Mesenchymal stem cell (in vitro differentiated cells and primary cell): ENCODE data around the gene RNF212B.
"Not testable (repeated sequence)": the region's sequence is repeated elsewhere in the genome, so short reads cannot be mapped to it uniquely, and the experiment has no call there.

Experiments
- DNase-seq: peaks from one replicate; pipeline ENCODE4 v3.0.0-alpha.2; 2013
- H2AFZ ChIP-seq: one replicate; pipeline ENCODE4 v1.6.1; 2013; ENCODE audit warnings: low read depth, mild to moderate bottlenecking, control low read depth, inconsistent platforms, low read length, moderate library complexity
- H2AK5ac ChIP-seq: 2 replicates; pipeline ENCODE4 v1.6.1; 2013; ENCODE audit warnings: low read length, moderate library complexity, mild to moderate bottlenecking, inconsistent platforms; ENCODE audit not compliant: severe bottlenecking
- H2BK120ac ChIP-seq: one replicate; pipeline ENCODE4 v1.6.1; 2013; ENCODE audit warnings: low read depth, mild to moderate bottlenecking, inconsistent platforms, low read length, moderate library complexity
- H2BK12ac ChIP-seq, 2 experiments: one replicate each; pipeline ENCODE4 v1.6.1; 2013; ENCODE audit warnings: inconsistent platforms in 2 of 2, low read length in 2 of 2, mild to moderate bottlenecking in 2 of 2, moderate library complexity in 2 of 2, control low read depth in 1 of 2
- H2BK15ac ChIP-seq: one replicate; pipeline ENCODE4 v1.6.1; 2013; ENCODE audit warnings: mild to moderate bottlenecking, low read depth, inconsistent platforms; ENCODE audit not compliant: poor library complexity, severe bottlenecking
- H2BK5ac ChIP-seq: 2 replicates; pipeline ENCODE4 v1.6.1; 2013; ENCODE audit warnings: low read depth, mild to moderate bottlenecking, low read length, control low read depth, inconsistent platforms; ENCODE audit not compliant: poor library complexity, severe bottlenecking
- H3K14ac ChIP-seq, 2 experiments: one replicate each; pipeline ENCODE4 v1.6.1; 2013; ENCODE audit warnings: inconsistent platforms in 2 of 2, low read length in 2 of 2, control low read depth in 1 of 2, mild to moderate bottlenecking in 1 of 2, moderate library complexity in 1 of 2
- H3K18ac ChIP-seq, 2 experiments: one replicate each; pipeline ENCODE4 v1.6.1; 2013; ENCODE audit warnings: inconsistent platforms in 2 of 2, low read length in 2 of 2, control low read depth in 1 of 2, low read depth in 1 of 2, mild to moderate bottlenecking in 1 of 2
- H3K23ac ChIP-seq, 2 experiments: one replicate each; pipeline ENCODE4 v1.6.1; 2013; ENCODE audit warnings: inconsistent platforms in 2 of 2, low read length in 2 of 2, mild to moderate bottlenecking in 2 of 2, moderate library complexity in 2 of 2, control low read depth in 1 of 2
- H3K27ac ChIP-seq: 2 replicates; pipeline ENCODE4 v1.5.1; 2013; ENCODE audit warnings: mild to moderate bottlenecking, moderate library complexity, low read length, control low read depth, inconsistent platforms; ENCODE audit not compliant: poor library complexity, severe bottlenecking
- H3K27me3 ChIP-seq, 2 experiments: 2 replicates each; pipeline versions ENCODE4 v1.6.1 to v1.7.0; 2013; ENCODE audit warnings: low read length in 2 of 2, mild to moderate bottlenecking in 2 of 2, moderate library complexity in 2 of 2, control low read depth in 1 of 2, inconsistent platforms in 1 of 2; ENCODE audit not compliant: control insufficient read depth in 1 of 2, insufficient read depth in 1 of 2
- H3K36me3 ChIP-seq, 2 experiments: 2 replicates each; pipeline versions ENCODE4 v1.6.1 to v1.7.0; 2013; ENCODE audit warnings: low read length in 2 of 2, control low read depth in 1 of 2, inconsistent platforms in 1 of 2, low read depth in 1 of 2, mild to moderate bottlenecking in 1 of 2; ENCODE audit not compliant: insufficient read depth in 2 of 2, control insufficient read depth in 1 of 2
- H3K4ac ChIP-seq, 2 experiments: one replicate each; pipeline ENCODE4 v1.6.1; 2013; ENCODE audit warnings: inconsistent platforms in 2 of 2, low read length in 2 of 2, mild to moderate bottlenecking in 2 of 2, moderate library complexity in 2 of 2, control low read depth in 1 of 2, low read depth in 1 of 2
- H3K4me1 ChIP-seq: 2 replicates; pipeline ENCODE4 v1.6.1; 2013; ENCODE audit warnings: low read depth, low read length, control low read depth; ENCODE audit not compliant: control insufficient read depth, insufficient read depth
- H3K4me2 ChIP-seq: 2 replicates; pipeline ENCODE4 v1.6.1; 2013; ENCODE audit warnings: low read length, mild to moderate bottlenecking, inconsistent platforms; ENCODE audit not compliant: poor library complexity, severe bottlenecking
- H3K4me3 ChIP-seq, 2 experiments: 2 replicates each; pipeline versions ENCODE4 v1.5.1 to v1.7.0; 2013; ENCODE audit warnings: low read length in 2 of 2, mild to moderate bottlenecking in 2 of 2, control low read depth in 1 of 2, low read depth in 1 of 2; ENCODE audit not compliant: insufficient read depth in 1 of 2
- H3K79me1 ChIP-seq: replicated peaks from 2 replicates; pipeline ENCODE4 v1.6.1; 2013; ENCODE audit warnings: mild to moderate bottlenecking, control low read depth, low read length, inconsistent platforms; ENCODE audit not compliant: poor library complexity, severe bottlenecking
- H3K9ac ChIP-seq: 2 replicates; pipeline ENCODE4 v1.7.0; 2013; ENCODE audit warnings: mild to moderate bottlenecking, low read length, moderate library complexity
- H3K9me3 ChIP-seq: 2 replicates; pipeline ENCODE4 v1.7.0; 2013; ENCODE audit warnings: mild to moderate bottlenecking, low read length; ENCODE audit not compliant: control insufficient read depth
- H4K8ac ChIP-seq: one replicate; pipeline ENCODE4 v1.6.1; 2013; ENCODE audit warnings: inconsistent platforms, mild to moderate bottlenecking, low read length, moderate library complexity
- H4K91ac ChIP-seq: one replicate; pipeline ENCODE4 v1.6.1; 2013; ENCODE audit warnings: mild to moderate bottlenecking, low read length, inconsistent platforms
- WGBS: methylation state at CpG from one replicate; pipeline ENCODE4 v1.1.7; 2013; ENCODE audit warnings: mixed read lengths; 5-methylcytosine and 5-hydroxymethylcytosine counted together

Gene RNF212B

GRCh38 chr14:23260849-23261248, 23.1 kb downstream of the RNF212B start:
- not testable (repeated sequence) for H3K18ac ChIP-seq, H2AFZ ChIP-seq

GRCh38 chr14:23269193-23269592, 31.5 kb downstream of the RNF212B start:
- H2AK5ac ChIP-seq = no peak overlapping the region
- H3K27me3 ChIP-seq = no peaks in the 10 kb centered on the region
- no peaks in the 10 kb centered on the region for H3K79me1 ChIP-seq
- H3K4me3 ChIP-seq = no peak overlapping the region
- no peaks in the 10 kb centered on the region for H3K36me3 ChIP-seq
- no peak overlapping the region for H3K9ac ChIP-seq
- H3K4ac ChIP-seq = no peak overlapping the region
- H3K18ac ChIP-seq = no peak overlapping the region
- H3K23ac ChIP-seq = no peak overlapping the region
- no peak overlapping the region for H4K91ac ChIP-seq
- H3K4me1 ChIP-seq = no peaks in the 10 kb centered on the region
- H2BK5ac ChIP-seq = no peak overlapping the region
- H2BK15ac ChIP-seq = no peak overlapping the region
- no peak overlapping the region for H2BK120ac ChIP-seq
- no peak overlapping the region for H3K4me2 ChIP-seq
- H4K8ac ChIP-seq = no peak overlapping the region
- 76% methylated on average over 6 of the region's 7 CpGs for WGBS
- H2AFZ ChIP-seq = no peak overlapping the region
- no peak overlapping the region for H2BK12ac ChIP-seq
- H3K14ac ChIP-seq = no peak overlapping the region
- H3K27ac ChIP-seq = no peak overlapping the region
- H3K9me3 ChIP-seq = no peaks in the 10 kb centered on the region
- DNase-seq = no peak

More at GRCh38 chr14:23260849-23261248, 23.1 kb downstream of the RNF212B start:
- not testable (repeated sequence) for H3K4me1 ChIP-seq, H4K8ac ChIP-seq, H2BK12ac ChIP-seq, H3K4ac ChIP-seq, H2AK5ac ChIP-seq, H2BK120ac ChIP-seq, DNase-seq, H2BK15ac ChIP-seq, H3K4me2 ChIP-seq, H3K4me3 ChIP-seq, H3K9me3 ChIP-seq, H3K36me3 ChIP-seq, H3K27ac ChIP-seq, H3K79me1 ChIP-seq, H3K14ac ChIP-seq, H2BK5ac ChIP-seq, H3K23ac ChIP-seq, H3K9ac ChIP-seq, H4K91ac ChIP-seq
- 88% methylated on average over 8 of the region's 8 CpGs for WGBS
- H3K27me3 ChIP-seq = peaks cover 18 to 24% of the 10 kb centered on the region in 2 experiments

GRCh38 chr14:23275412-23275811, 37.7 kb downstream of the RNF212B start:
- Histone ChIP-seq H3K4me2 (no peak overlapping the region), H2AK5ac (no peak overlapping the region), H3K23ac (no peak overlapping the region), H3K4me3 (no peak overlapping the region), H2BK15ac (no peak overlapping the region), H3K4me1 (peaks cover 2% of the 10 kb centered on the region), H3K27ac (no peak overlapping the region), H4K91ac (no peak overlapping the region), H3K36me3 (peaks cover 14 to 22% of the 10 kb centered on the region in 2 experiments), H3K4ac (no peak overlapping the region), H3K14ac (no peak overlapping the region), H3K27me3 (no peaks in the 10 kb centered on the region), H2AFZ (no peak overlapping the region), H2BK5ac (no peak overlapping the region), H3K79me1 (peaks cover 23% of the 10 kb centered on the region), H3K9me3 (no peaks in the 10 kb centered on the region), H2BK12ac (no peak overlapping the region), H3K18ac (no peak overlapping the region), H3K9ac (no peak overlapping the region), H4K8ac (no peak overlapping the region), H2BK120ac (no peak overlapping the region)
- no peak for DNase-seq
- 68% methylated on average over 2 of the region's 2 CpGs for WGBS

- Histone ChIP-seq H2AK5ac (no peak overlapping the region), H3K27me3 (no peaks in the 10 kb centered on the region), H2BK120ac (no peak overlapping the region), H2AFZ (no peak overlapping the region), H3K9ac (no peak overlapping the region), H4K8ac (no peak overlapping the region), H3K18ac (no peak overlapping the region), H3K36me3 (peaks cover 14 to 22% of the 10 kb centered on the region in 2 experiments), H2BK5ac (no peak overlapping the region), H3K9me3 (no peaks in the 10 kb centered on the region), H3K4ac (no peak overlapping the region), H2BK12ac (no peak overlapping the region), H3K4me3 (no peak overlapping the region), H3K23ac (no peak overlapping the region), H3K14ac (no peak overlapping the region), H3K4me2 (no peak overlapping the region), H3K27ac (no peak overlapping the region), H3K79me1 (peaks cover 28% of the 10 kb centered on the region), H4K91ac (no peak overlapping the region), H2BK15ac (no peak overlapping the region), H3K4me1 (peaks cover 2% of the 10 kb centered on the region)
- no peak for DNase-seq
- 98% methylated on average over 3 of the region's 3 CpGs for WGBS
These were observed 39.5 kb downstream of the RNF212B start for GRCh38 chr14:23277189-23277588.
